Kidney glomerular epithelial cell (primary cell): ENCODE results near the gene FAM20C.
"Not testable (repeated sequence)": the region's sequence is repeated elsewhere in the genome, so short reads cannot be mapped to it uniquely, and the experiment has no call there.

Source experiments
- DNase-seq: peaks from one replicate; lab custom pipeline; 2025; lab: John Stamatoyannopoulos, UW

FAM20C gene

DNA sequence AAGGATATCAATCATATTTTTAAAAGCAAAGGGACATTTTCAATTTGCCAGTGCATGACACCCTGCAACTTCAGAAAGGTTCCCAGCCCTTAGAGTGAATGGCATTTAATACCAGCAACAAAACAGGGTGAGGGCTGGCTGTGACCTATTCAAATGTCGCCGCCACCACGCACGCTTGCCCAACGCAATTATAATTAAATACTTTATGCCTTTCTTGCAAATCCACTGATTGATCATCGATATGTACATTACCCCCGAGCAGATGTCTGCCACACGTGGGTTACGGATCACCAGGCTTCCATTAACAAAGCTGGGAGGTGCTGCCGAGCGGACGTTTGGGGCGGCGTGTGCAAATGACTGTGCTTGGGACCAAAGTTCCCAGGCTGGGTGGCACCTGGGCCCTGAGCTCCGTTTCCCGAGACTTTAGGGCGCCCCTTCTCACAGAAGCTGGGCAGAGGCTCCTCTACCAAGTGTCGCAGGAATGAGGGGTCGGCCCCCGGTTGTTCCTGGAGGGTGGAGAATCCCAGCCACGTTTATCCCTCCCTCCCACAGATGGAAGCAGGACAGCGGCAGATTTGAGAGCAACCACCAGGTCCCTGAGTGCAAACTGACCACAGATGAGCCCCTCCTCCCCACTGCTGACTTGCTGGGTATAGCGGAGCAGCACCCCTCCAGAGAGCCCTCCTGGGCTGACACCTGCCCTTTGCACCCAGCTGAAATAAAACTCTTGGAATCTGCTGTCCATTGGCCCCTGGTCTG is 101.5 kb downstream of the FAM20C start:
- no peak for DNase-seq

- DNase-seq: no peak
These were observed 102.2 kb downstream of the FAM20C start for GRCh38 chr7:294440-295154.

- no peak for DNase-seq
These were observed 103.1 kb downstream of the FAM20C start for GRCh38 chr7:295155-296154.

DNA sequence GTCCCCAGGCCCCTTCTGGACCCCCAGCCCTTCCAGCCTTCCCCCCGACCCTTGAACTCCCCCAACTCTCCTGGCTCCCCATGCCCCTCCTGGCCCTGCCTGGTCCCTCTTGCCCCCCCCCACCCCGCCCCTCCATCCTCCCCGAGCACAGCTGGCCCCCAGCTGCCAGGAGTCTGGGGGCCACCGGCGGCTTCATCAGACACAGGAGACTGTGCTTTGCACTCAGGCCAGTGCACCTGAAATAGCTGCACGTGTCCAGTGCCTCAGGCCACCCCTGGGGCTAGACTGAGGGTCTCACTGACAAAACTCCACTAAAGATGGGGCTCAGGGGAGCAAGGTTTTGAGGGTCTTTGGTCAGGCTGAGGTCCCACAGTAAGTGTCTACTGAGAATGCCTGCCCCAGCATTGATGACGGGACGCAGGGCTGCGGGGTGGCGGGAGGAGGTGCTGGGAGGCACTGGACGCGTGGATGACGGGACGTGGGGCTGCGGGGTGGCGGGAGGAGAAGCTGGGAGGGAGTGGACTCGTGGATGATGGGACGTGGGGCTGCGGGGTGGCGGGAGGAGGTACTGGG is 104.1 kb downstream of the FAM20C start:
- no peak for DNase-seq

- DNase-seq: not testable (repeated sequence)
These were observed 104.8 kb downstream of the FAM20C start for GRCh38 chr7:297141-297540.

DNA sequence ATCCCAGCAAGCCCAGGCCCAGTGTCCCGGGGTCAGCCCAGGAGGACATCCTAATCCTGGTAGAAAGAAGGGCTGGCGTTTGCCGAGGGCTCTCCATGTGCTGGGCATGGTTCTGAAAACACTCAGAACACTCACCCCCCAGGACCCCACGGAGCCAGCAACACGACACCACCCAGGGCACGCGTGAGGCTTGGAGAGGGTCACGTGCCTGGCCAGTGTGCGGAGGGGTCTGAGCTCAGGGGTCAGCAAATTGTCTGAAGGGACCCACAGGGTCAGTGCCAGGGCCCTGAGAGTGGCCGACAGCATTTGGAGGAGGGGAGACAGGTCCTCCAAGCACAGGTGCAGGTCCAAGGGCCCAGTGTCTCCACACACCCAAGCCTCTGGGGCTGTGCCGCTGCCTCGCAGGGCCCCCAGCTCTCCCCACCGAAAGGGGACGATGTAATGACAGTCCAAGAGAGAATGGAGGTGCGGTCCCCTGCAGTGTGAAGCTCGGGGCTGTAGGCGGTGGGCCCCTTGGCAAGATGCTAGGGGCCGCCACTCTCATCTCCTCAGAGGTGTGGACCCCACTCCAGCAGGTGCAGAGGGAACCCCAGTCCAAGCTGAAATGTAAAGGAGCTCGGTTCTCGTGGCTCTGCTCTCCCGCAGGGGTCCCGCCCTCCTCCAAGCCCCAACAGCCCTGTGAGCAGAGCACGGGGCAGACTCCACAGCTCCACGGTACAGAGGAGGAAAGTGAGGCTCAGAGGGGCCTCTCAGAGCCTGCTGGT is 105.4 kb downstream of the FAM20C start:
- no peak for DNase-seq

GRCh38 chr7:298375-298702 is 106.0 kb downstream of the FAM20C start:
- no peak for DNase-seq

DNA sequence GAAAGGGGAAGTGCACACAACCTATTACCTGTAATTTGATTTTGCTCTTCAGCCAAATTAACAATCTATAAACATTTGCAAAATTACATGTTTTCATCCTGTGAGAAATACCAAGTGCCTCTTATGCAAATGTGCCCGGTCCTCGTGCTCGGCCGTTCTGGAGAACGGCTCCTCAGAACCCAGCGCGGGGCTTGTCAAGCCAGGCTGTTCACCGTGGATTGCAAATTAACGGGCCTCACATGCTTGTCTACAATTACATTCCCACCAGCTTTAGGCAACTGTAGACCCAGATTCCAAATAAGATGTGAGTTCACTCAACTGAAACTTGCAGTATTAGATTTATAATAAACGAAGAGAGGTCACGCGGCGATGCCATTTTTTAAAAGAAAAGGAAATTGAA is 106.4 kb downstream of the FAM20C start:
- DNase-seq: no peak

GRCh38 chr7:299169-299568 is 106.8 kb downstream of the FAM20C start:
- DNase-seq: no peak

GRCh38 chr7:299628-300027 is 107.3 kb downstream of the FAM20C start:
- DNase-seq: no peak

DNA sequence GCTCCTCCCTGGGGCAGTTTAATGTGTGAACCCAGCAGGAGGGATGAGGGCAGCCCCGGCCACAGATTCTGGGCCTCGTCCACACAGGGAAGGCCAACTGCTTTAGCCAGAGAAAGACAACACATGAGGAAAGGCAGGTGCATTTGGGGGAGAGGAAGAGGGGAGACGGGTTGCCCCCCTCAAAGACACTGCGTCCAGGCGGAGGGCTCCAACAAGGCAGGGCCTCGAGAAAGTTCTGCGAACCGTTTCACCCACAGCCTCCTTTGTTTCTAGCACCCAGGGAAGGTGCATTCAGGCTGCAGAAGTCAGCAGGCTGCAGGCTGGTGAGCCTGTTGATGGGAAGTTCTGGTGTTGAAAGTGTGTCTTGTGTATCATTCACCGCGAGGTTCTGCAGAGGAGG is 107.7 kb downstream of the FAM20C start:
- DNase-seq: no peak

- no peak for DNase-seq
These were observed 108.3 kb downstream of the FAM20C start for GRCh38 chr7:300546-301290.

- DNase-seq: no peak
These were observed 109.1 kb downstream of the FAM20C start for GRCh38 chr7:301291-302053.

DNA sequence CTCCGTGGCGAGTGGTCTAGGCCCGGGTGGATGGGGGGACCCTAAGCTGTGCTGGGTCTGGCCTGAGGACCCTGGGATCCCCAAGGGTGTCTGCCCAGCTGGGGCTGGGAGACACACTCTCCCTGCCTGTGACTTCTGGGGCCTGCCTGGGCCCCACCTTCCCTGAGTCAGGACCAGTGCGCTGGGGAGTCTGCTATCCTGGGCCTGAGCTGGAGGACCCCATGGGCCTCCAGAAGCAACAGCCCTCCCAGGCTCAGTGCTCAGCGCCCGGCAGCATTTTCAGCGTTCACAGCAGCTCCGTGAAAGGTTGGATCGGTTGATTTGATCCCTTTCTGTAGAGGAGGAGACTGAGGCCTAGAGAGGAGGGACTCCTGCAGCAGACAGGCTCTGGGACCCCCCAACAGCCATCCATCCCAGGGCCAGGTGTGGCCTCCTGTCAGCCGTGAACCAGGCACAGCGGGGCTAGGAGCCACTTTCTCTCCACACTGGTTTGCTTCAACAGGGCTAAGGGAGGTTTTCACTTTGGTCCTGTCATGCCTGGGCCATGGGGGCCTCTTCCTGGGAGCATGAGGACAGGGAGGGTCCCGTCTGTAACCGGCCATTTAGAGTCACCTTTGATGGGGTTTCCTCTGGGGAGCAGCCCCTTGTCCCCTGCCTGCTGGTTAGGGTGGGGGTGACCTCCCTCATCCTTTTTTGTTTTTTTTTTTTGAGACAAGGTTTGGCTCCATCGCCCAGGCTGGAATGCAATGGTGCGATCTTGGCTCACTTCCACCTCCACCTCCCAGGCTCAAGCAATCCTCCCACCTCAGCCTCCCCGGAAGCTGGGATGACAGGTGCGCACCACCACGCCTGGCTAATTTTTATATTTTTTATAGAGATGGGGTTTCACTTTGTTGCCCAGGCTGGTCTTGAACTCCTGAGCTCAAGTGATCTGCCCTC is 110.0 kb downstream of the FAM20C start:
- no peak for DNase-seq

DNA sequence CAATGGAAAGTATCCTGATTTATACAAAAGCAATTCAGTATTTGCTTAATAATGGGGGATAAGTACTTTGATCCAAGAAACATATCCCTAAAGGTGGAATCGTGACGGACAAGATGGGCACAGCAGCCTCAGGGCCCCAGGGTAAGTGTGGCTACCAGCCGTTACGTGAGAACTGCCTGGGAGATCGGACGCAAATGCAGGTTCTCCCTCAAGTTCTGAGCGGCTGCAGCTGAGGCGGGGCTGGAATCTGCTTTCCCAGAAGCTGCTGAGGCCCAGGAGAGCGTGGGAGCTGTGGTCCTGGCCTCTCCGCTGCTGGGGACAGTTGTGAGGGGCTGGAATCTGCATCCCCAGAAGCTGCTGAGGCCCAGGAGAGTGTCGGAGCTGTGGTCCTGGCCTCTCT is 111.1 kb downstream of the FAM20C start:
- no peak for DNase-seq

DNA sequence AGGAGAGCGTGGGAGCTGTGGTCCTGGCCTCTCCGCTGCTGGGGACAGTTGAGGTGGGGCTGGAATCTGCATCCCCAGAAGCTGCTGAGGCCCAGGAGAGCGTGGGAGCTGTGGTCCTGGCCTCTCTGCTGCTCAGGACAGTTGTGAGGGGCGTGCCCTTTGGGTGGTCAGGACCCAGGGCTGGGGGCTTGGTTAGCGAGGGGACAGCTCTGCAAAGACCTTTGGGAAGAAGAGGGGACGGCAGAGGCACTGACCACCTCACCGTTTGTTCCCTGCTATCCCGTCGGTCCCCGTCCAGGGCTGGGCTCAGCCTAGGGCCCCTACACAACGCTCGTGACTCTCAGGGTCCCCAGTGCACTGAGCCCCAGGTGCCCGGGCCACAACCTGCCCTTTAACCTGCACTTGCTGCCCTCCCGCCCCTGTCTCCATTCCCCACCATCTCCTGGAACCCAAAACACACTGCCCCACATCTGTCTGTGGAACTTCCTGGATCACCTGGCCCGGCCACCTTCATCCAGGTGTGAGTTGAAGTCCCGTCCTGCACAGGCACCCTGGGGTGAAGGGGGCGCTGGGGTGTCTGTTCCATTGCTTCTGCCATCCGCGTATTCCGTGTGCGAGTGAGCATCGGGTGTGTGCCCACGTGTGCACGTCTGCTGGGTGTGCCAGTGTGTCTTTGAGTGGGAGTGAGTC is 111.7 kb downstream of the FAM20C start:
- DNase-seq: no peak

GRCh38 chr7:304574-305409 is 112.4 kb downstream of the FAM20C start:
- no peak for DNase-seq
